Dendritic cell treated with granulocyte-macrophage colony-stimulating factor and Interleukin-4, amounts not matched to agents 40 ng/mL and 50 ng/mL, for 4 days (primary cell): Measurements from ENCODE around the gene GLB1L.

Experiments
- H3K27ac Mint-ChIP-seq: one replicate; pipeline ENCODE4 v1.8.0; 2022; ENCODE audit warnings: mild to moderate bottlenecking, mixed read lengths
- H3K27me3 Mint-ChIP-seq: one replicate; pipeline ENCODE4 v1.8.0; 2022; ENCODE audit warnings: mild to moderate bottlenecking, mixed read lengths
- H3K36me3 Mint-ChIP-seq: one replicate; pipeline ENCODE4 v1.8.0; 2022; ENCODE audit warnings: low read depth, mixed read lengths
- H3K4me1 Mint-ChIP-seq: one replicate; pipeline ENCODE4 v1.8.0; 2022; ENCODE audit warnings: low read depth, mixed read lengths
- H3K4me3 Mint-ChIP-seq: one replicate; pipeline ENCODE4 v1.8.0; 2022; ENCODE audit warnings: mild to moderate bottlenecking, moderate library complexity, mixed read lengths
- H3K9me3 Mint-ChIP-seq: one replicate; pipeline ENCODE4 v1.8.0; 2022; ENCODE audit warnings: mixed read lengths
- intact Hi-C: fragments of 100-400 bp; cut with micrococcal nuclease; formaldehyde crosslinking; loops from one replicate; pipeline ENCODE4 v1.15.0; 2022

The GLB1L gene

GRCh38 chr2:219218217-219218731 lies 27.0 kb downstream of the GLB1L start:
- intact Hi-C loops, result loop anchor here (2.0 to 5.0 kb wide), 2 partner anchors 34 to 57 kb away; partner anchors contain the start of genes NHEJ1, TUBA4A and TUBA4B
- Mint-ChIP-seq H3K27me3 (peaks cover 34% of the 10 kb centered on the region), H3K4me3 (peak overlapping the region; percentile 74), H3K4me1 (peaks cover 56% of the 10 kb centered on the region), H3K27ac (peak overlapping the region; percentile 94), H3K9me3 (no peaks in the 10 kb centered on the region), H3K36me3 (peaks cover 74% of the 10 kb centered on the region)

- Mint-ChIP-seq H3K9me3 (no peaks in the 10 kb centered on the region), H3K27me3 (peaks cover 27% of the 10 kb centered on the region), H3K4me3 (no peak overlapping the region), H3K36me3 (peaks cover 71% of the 10 kb centered on the region), H3K4me1 (peaks cover 53% of the 10 kb centered on the region), H3K27ac (peak overlapping the region; percentile 61)
- intact Hi-C loops, result loop anchor here (5.0 kb wide), 1 partner anchor 36 kb away; the partner anchor contains the start of genes TUBA4A and TUBA4B
These were observed 28.7 kb downstream of the GLB1L start for GRCh38 chr2:219216535-219216915.

GRCh38 chr2:219215871-219216534 lies 29.2 kb downstream of the GLB1L start:
- Mint-ChIP-seq H3K4me3 (no peak overlapping the region), H3K27me3 (peaks cover 24% of the 10 kb centered on the region), H3K4me1 (peaks cover 47% of the 10 kb centered on the region), H3K27ac (peak overlapping the region; percentile 61), H3K36me3 (peaks cover 70% of the 10 kb centered on the region), H3K9me3 (no peaks in the 10 kb centered on the region)
- intact Hi-C loops, result loop anchor here (5.0 kb wide), 1 partner anchor 36 kb away; the partner anchor contains the start of genes TUBA4A and TUBA4B

GRCh38 chr2:219214786-219215185 lies 30.5 kb downstream of the GLB1L start:
- intact Hi-C loops, result loop anchor here (5.0 kb wide), 1 partner anchor 38 kb away; the partner anchor contains the start of genes TUBA4A and TUBA4B
- Mint-ChIP-seq H3K27me3 (peaks cover 15% of the 10 kb centered on the region), H3K27ac (no peak overlapping the region)

GRCh38 chr2:219214141-219214540 lies 31.1 kb downstream of the GLB1L start:
- H3K4me1 Mint-ChIP-seq, result peaks cover 40% of the 10 kb centered on the region
- no peaks in the 10 kb centered on the region for H3K9me3 Mint-ChIP-seq
- H3K36me3 Mint-ChIP-seq, result peaks cover 70% of the 10 kb centered on the region
- no peak overlapping the region for H3K27ac Mint-ChIP-seq
- peaks cover 15% of the 10 kb centered on the region for H3K27me3 Mint-ChIP-seq
- intact Hi-C loops, result no loop called here
- H3K4me3 Mint-ChIP-seq, result no peak overlapping the region

More at GRCh38 chr2:219214786-219215185, 30.5 kb downstream of the GLB1L start:
- peaks cover 40% of the 10 kb centered on the region for H3K4me1 Mint-ChIP-seq
- H3K9me3 Mint-ChIP-seq, result no peaks in the 10 kb centered on the region
- no peak overlapping the region for H3K4me3 Mint-ChIP-seq
- H3K36me3 Mint-ChIP-seq, result peaks cover 70% of the 10 kb centered on the region

GRCh38 chr2:219213486-219214071 lies 31.7 kb downstream of the GLB1L start:
- peaks cover 75% of the 10 kb centered on the region for H3K36me3 Mint-ChIP-seq
- peaks cover 15% of the 10 kb centered on the region for H3K27me3 Mint-ChIP-seq
- H3K4me1 Mint-ChIP-seq, result peaks cover 41% of the 10 kb centered on the region
- intact Hi-C loops, result no loop called here
- no peak overlapping the region for H3K27ac Mint-ChIP-seq
- H3K4me3 Mint-ChIP-seq, result no peak overlapping the region
- no peaks in the 10 kb centered on the region for H3K9me3 Mint-ChIP-seq

- Mint-ChIP-seq H3K9me3 (no peaks in the 10 kb centered on the region), H3K27ac (no peak overlapping the region), H3K36me3 (peaks cover 81% of the 10 kb centered on the region), H3K4me1 (peaks cover 40% of the 10 kb centered on the region), H3K4me3 (no peak overlapping the region), H3K27me3 (peaks cover 15% of the 10 kb centered on the region)
- intact Hi-C loops, result no loop called here
These were observed 32.2 kb downstream of the GLB1L start for GRCh38 chr2:219213026-219213415.

- Mint-ChIP-seq H3K36me3 (peaks cover 74% of the 10 kb centered on the region), H3K9me3 (no peaks in the 10 kb centered on the region), H3K4me3 (no peak overlapping the region), H3K4me1 (peaks cover 36% of the 10 kb centered on the region), H3K27ac (no peak overlapping the region), H3K27me3 (peaks cover 4% of the 10 kb centered on the region)
- intact Hi-C loops, result loop anchor here (1.0 kb wide), 1 partner anchor 51 kb away; the partner anchor contains the start of gene NHEJ1
These were observed 34.3 kb downstream of the GLB1L start for GRCh38 chr2:219210886-219211362.

GRCh38 chr2:219210196-219210885 lies 34.9 kb downstream of the GLB1L start:
- intact Hi-C loops, result no loop called here
- Mint-ChIP-seq H3K36me3 (peaks cover 69% of the 10 kb centered on the region), H3K4me3 (no peak overlapping the region), H3K27me3 (peaks cover 2% of the 10 kb centered on the region), H3K9me3 (no peaks in the 10 kb centered on the region), H3K27ac (peak overlapping the region; percentile 1), H3K4me1 (peaks cover 33% of the 10 kb centered on the region)

- Mint-ChIP-seq H3K4me1 (peaks cover 33% of the 10 kb centered on the region), H3K9me3 (peaks cover 4% of the 10 kb centered on the region), H3K27ac (peak overlapping the region; percentile 83), H3K4me3 (no peak overlapping the region), H3K27me3 (peaks cover 4% of the 10 kb centered on the region), H3K36me3 (peaks cover 64% of the 10 kb centered on the region)
- intact Hi-C loops, result no loop called here
These were observed 35.7 kb downstream of the GLB1L start for GRCh38 chr2:219209236-219210195.

GRCh38 chr2:219207884-219208740 lies 37.1 kb downstream of the GLB1L start:
- Mint-ChIP-seq H3K4me1 (peaks cover 33% of the 10 kb centered on the region), H3K4me3 (peak overlapping the region; percentile 71), H3K9me3 (peaks cover 9% of the 10 kb centered on the region), H3K27ac (peak overlapping the region; percentile 83), H3K27me3 (peaks cover 4% of the 10 kb centered on the region), H3K36me3 (peaks cover 50% of the 10 kb centered on the region)
- intact Hi-C loops, result no loop called here

- H3K27me3 Mint-ChIP-seq, result peaks cover 4% of the 10 kb centered on the region
- peaks cover 33% of the 10 kb centered on the region for H3K4me1 Mint-ChIP-seq
- intact Hi-C loops, result no loop called here
- peak overlapping the region; percentile 83 for H3K27ac Mint-ChIP-seq
- H3K36me3 Mint-ChIP-seq, result peaks cover 42% of the 10 kb centered on the region
- H3K4me3 Mint-ChIP-seq, result peak overlapping the region; percentile 71
- peaks cover 9% of the 10 kb centered on the region for H3K9me3 Mint-ChIP-seq
These were observed 37.9 kb downstream of the GLB1L start for GRCh38 chr2:219207134-219207883.
